MM.1S (cell line): ENCODE results near the gene MACROD2.

Source experiments
- DNase-seq: peaks from one replicate; pipeline ENCODE4 v3.0.0-alpha.2; 2015
- H2AFZ ChIP-seq: fragments of 300-600 bp; sonication (generic); 2 replicates; pipeline ENCODE4 v1.6.0; 2016; ENCODE audit warnings: antibody characterized with exemption, low read length
- H3F3A ChIP-seq: fragments of 300-600 bp; sonication (generic); 2 replicates; pipeline ENCODE4 v1.6.1; 2016; ENCODE audit warnings: mild to moderate bottlenecking, antibody characterized with exemption, low read length, moderate library complexity, mixed read lengths; ENCODE audit not compliant: insufficient read depth
- H3K27ac ChIP-seq: fragments of 300-600 bp; sonication (generic); 2 replicates; pipeline ENCODE4 v1.5.1; 2016; ENCODE audit warnings: mild to moderate bottlenecking, low read length
- H3K27me3 ChIP-seq: fragments of 300-600 bp; sonication (generic); replicated peaks from 2 replicates; pipeline ENCODE4 v1.6.0; 2016; ENCODE audit warnings: low read length; ENCODE audit not compliant: insufficient read depth
- H3K36me3 ChIP-seq: fragments of 300-600 bp; sonication (generic); replicated peaks from 2 replicates; pipeline ENCODE4 v1.6.1; 2016; ENCODE audit warnings: mild to moderate bottlenecking, low read length, mixed read lengths; ENCODE audit not compliant: insufficient read depth
- H3K4me1 ChIP-seq: fragments of 300-600 bp; sonication (generic); 2 replicates; pipeline ENCODE4 v1.6.1; 2016; ENCODE audit warnings: low read length, mixed read lengths
- H3K4me2 ChIP-seq: fragments of 300-600 bp; sonication (generic); 2 replicates; pipeline ENCODE4 v1.6.0; 2016; ENCODE audit warnings: low read depth, low read length
- H3K4me3 ChIP-seq: fragments of 300-600 bp; sonication (generic); 2 replicates; pipeline ENCODE4 v1.5.1; 2016; ENCODE audit warnings: low read length, mixed read lengths
- H3K79me2 ChIP-seq: fragments of 300-600 bp; sonication (generic); 2 replicates; pipeline ENCODE4 v1.6.1; 2016; ENCODE audit warnings: mixed run types, low read length, mixed read lengths
- H3K9ac ChIP-seq: fragments of 300-600 bp; sonication (generic); 2 replicates; pipeline ENCODE4 v1.6.1; 2016; ENCODE audit warnings: low read length, mixed read lengths
- H3K9me2 ChIP-seq: fragments of 300-600 bp; sonication (generic); replicated peaks from 2 replicates; pipeline ENCODE4 v1.6.1; 2016; ENCODE audit warnings: mild to moderate bottlenecking, low read length, mixed read lengths; ENCODE audit not compliant: insufficient read depth
- H3K9me3 ChIP-seq: fragments of 300-600 bp; sonication (generic); replicated peaks from 2 replicates; pipeline ENCODE4 v1.6.1; 2016; ENCODE audit warnings: mild to moderate bottlenecking, low read length, mixed read lengths; ENCODE audit not compliant: insufficient read depth
- H4K20me1 ChIP-seq: fragments of 300-600 bp; sonication (generic); 2 replicates; pipeline ENCODE4 v1.6.1; 2016; ENCODE audit warnings: mild to moderate bottlenecking, low read length, moderate library complexity, mixed read lengths; ENCODE audit not compliant: insufficient read depth
- CTCF ChIP-seq: fragments of 300-600 bp; sonication (generic); IDR thresholded peaks from 2 replicates; pipeline ENCODE4 v1.5.1; 2016; ENCODE audit warnings: antibody characterized with exemption, low read length, mixed read lengths
- EZH2 ChIP-seq: fragments of 300-600 bp; sonication (generic); optimal IDR thresholded peaks from 2 replicates; pipeline ENCODE3; 2017; ENCODE audit warnings: low read depth, mild to moderate bottlenecking, antibody characterized with exemption, low read length, mixed read lengths
- EZH2phosphoT487 ChIP-seq: fragments of 300-600 bp; sonication (generic); IDR thresholded peaks from 2 replicates; pipeline ENCODE4 v1.6.1; 2018; ENCODE audit warnings: antibody characterized with exemption, low read length

Gene MACROD2

GRCh38 chr20:15185913-15186312 lies 1190.6 kb downstream of the MACROD2 start:
- no peak overlapping the region for H3K9ac ChIP-seq
- H3K9me2 ChIP-seq: no peaks in the 10 kb centered on the region
- no peak overlapping the region for H3K4me2 ChIP-seq
- DNase-seq: no peak
- no peaks in the 10 kb centered on the region for H3K9me3 ChIP-seq
- H3K79me2 ChIP-seq: no peaks in the 10 kb centered on the region
- TF ChIP-seq EZH2phosphoT487 (no peak), CTCF (no peak), EZH2 (no peak)
- H3F3A ChIP-seq: no peaks in the 10 kb centered on the region
- H3K36me3 ChIP-seq: no peaks in the 10 kb centered on the region
- no peak overlapping the region for H2AFZ ChIP-seq
- no peaks in the 10 kb centered on the region for H3K4me1 ChIP-seq
- no peaks in the 10 kb centered on the region for H3K27me3 ChIP-seq
- H3K27ac ChIP-seq: no peak overlapping the region
- H3K4me3 ChIP-seq: no peak overlapping the region
- no peaks in the 10 kb centered on the region for H4K20me1 ChIP-seq

- Histone ChIP-seq H3K27me3 (no peaks in the 10 kb centered on the region), H3K4me1 (no peaks in the 10 kb centered on the region), H3K9ac (no peak overlapping the region), H3K9me2 (no peaks in the 10 kb centered on the region), H3K4me2 (no peak overlapping the region), H4K20me1 (no peaks in the 10 kb centered on the region), H3K36me3 (no peaks in the 10 kb centered on the region), H3K27ac (no peak overlapping the region), H3F3A (no peaks in the 10 kb centered on the region), H3K4me3 (no peak overlapping the region), H2AFZ (no peak overlapping the region), H3K79me2 (no peaks in the 10 kb centered on the region), H3K9me3 (no peaks in the 10 kb centered on the region)
- no peak for DNase-seq
- TF ChIP-seq EZH2 (no peak), CTCF (no peak), EZH2phosphoT487 (no peak)
Measured at GRCh38 chr20:15187612-15188011, 1192.3 kb downstream of the MACROD2 start.

GRCh38 chr20:15188415-15188814 lies 1193.1 kb downstream of the MACROD2 start:
- no peak for TF ChIP-seq EZH2phosphoT487
- TF ChIP-seq EZH2: no peak
- no peak for TF ChIP-seq CTCF
- no peak for DNase-seq
- no peak overlapping the region for H3K9ac ChIP-seq
- H3K79me2 ChIP-seq: no peaks in the 10 kb centered on the region
- H3K4me1 ChIP-seq: no peaks in the 10 kb centered on the region
- no peak overlapping the region for H3K4me3 ChIP-seq
- no peaks in the 10 kb centered on the region for H4K20me1 ChIP-seq
- H3K9me2 ChIP-seq: no peaks in the 10 kb centered on the region
- H3F3A ChIP-seq: no peaks in the 10 kb centered on the region
- no peaks in the 10 kb centered on the region for H3K36me3 ChIP-seq
- H3K4me2 ChIP-seq: no peak overlapping the region
- H3K27ac ChIP-seq: no peak overlapping the region
- H3K27me3 ChIP-seq: no peaks in the 10 kb centered on the region
- no peak overlapping the region for H2AFZ ChIP-seq
- H3K9me3 ChIP-seq: no peaks in the 10 kb centered on the region
